ENCODE results near the gene FSIP1. TPM values are rescaled to one million over a fixed set of nuclear protein-coding genes. Genes with fewer than 3 reads are reported as not detected.

The FSIP1 gene
- polyA plus RNA-seq, 1 experiment = 0.43 TPM

- no peak for TF ChIP-seq CTCF (IDR thresholded peaks at IDR 0.05; ENCODE audit: low read depth, low read length)
- Histone ChIP-seq H3K4me3 (ENCODE audit: low read depth, low read length) (no peak overlapping the region), H3K27ac (ENCODE audit: low read depth, low read length) (no peak overlapping the region), H3K27me3 (ENCODE audit: control insufficient read depth, insufficient read depth, low read length) (no peaks in the 10 kb centered on the region), H3K9me3 (ENCODE audit: control insufficient read depth, insufficient read depth, low read length) (no peaks in the 10 kb centered on the region)
- no peak for DNase-seq (ENCODE audit: low read depth, low spot score)
- ChIA-PET POLR2A (no interaction called here), CTCF (interaction anchor here (1.0 to 1.7 kb wide), 3 partner anchors 20 to 91 kb away, joined by 3 to 10 read pairs (median 6); no protein-coding TSS in a partner anchor)
Measured at GRCh38 chr15:39665629-39666250, 116.9 kb downstream of the FSIP1 start.

GRCh38 chr15:39663704-39664250 is 118.9 kb downstream of the FSIP1 start:
- POLR2A ChIA-PET = no interaction called here
- Histone ChIP-seq H3K27me3 (ENCODE audit: control insufficient read depth, insufficient read depth, low read length) (no peaks in the 10 kb centered on the region), H3K9me3 (ENCODE audit: control insufficient read depth, insufficient read depth, low read length) (no peaks in the 10 kb centered on the region), H3K27ac (ENCODE audit: low read depth, low read length) (no peak overlapping the region), H3K4me3 (ENCODE audit: low read depth, low read length) (no peak overlapping the region)
- CTCF ChIA-PET = no interaction called here
- DNase-seq (ENCODE audit: low read depth, low spot score) = no peak
- no peak for TF ChIP-seq CTCF (IDR thresholded peaks at IDR 0.05; ENCODE audit: low read depth, low read length)

GRCh38 chr15:39661776-39662175 is 120.9 kb downstream of the FSIP1 start:
- H3K27me3 ChIP-seq (ENCODE audit: control insufficient read depth, insufficient read depth, low read length) = no peaks in the 10 kb centered on the region
- POLR2A ChIA-PET = no interaction called here
- CTCF ChIA-PET = no interaction called here
- H3K27ac ChIP-seq (ENCODE audit: low read depth, low read length) = no peak overlapping the region
- no peaks in the 10 kb centered on the region for H3K9me3 ChIP-seq (ENCODE audit: control insufficient read depth, insufficient read depth, low read length)
- no peak for DNase-seq (ENCODE audit: low read depth, low spot score)
- TF ChIP-seq CTCF (IDR thresholded peaks at IDR 0.05; ENCODE audit: low read depth, low read length) = no peak
- no peak overlapping the region for H3K4me3 ChIP-seq (ENCODE audit: low read depth, low read length)

- Histone ChIP-seq H3K9me3 (ENCODE audit: control insufficient read depth, insufficient read depth, low read length) (no peaks in the 10 kb centered on the region), H3K4me3 (ENCODE audit: low read depth, low read length) (no peak overlapping the region), H3K27ac (ENCODE audit: low read depth, low read length) (no peak overlapping the region), H3K27me3 (ENCODE audit: control insufficient read depth, insufficient read depth, low read length) (no peaks in the 10 kb centered on the region)
- TF ChIP-seq CTCF (IDR thresholded peaks at IDR 0.05; ENCODE audit: low read depth, low read length) = no peak
- no peak for DNase-seq (ENCODE audit: low read depth, low spot score)
- ChIA-PET POLR2A (no interaction called here), CTCF (interaction anchor here (0.7 kb wide), 2 partner anchors 10 to 79 kb away, joined by 4 read pairs; no protein-coding TSS in a partner anchor)
Measured at GRCh38 chr15:39658740-39659139, 123.9 kb downstream of the FSIP1 start.

- H3K4me3 ChIP-seq (ENCODE audit: low read depth, low read length) = no peak overlapping the region
- no peaks in the 10 kb centered on the region for H3K9me3 ChIP-seq (ENCODE audit: control insufficient read depth, insufficient read depth, low read length)
- ChIA-PET CTCF (no interaction called here), POLR2A (interaction anchor here (0.7 kb wide), 2 partner anchors 58 to 760 kb away, joined by 4 read pairs; no protein-coding TSS in a partner anchor)
- H3K27ac ChIP-seq (ENCODE audit: low read depth, low read length) = no peak overlapping the region
- DNase-seq (ENCODE audit: low read depth, low spot score) = peak; percentile 20
- no peaks in the 10 kb centered on the region for H3K27me3 ChIP-seq (ENCODE audit: control insufficient read depth, insufficient read depth, low read length)
- no peak for TF ChIP-seq CTCF (IDR thresholded peaks at IDR 0.05; ENCODE audit: low read depth, low read length)
Measured at GRCh38 chr15:39657668-39658067, 125.0 kb downstream of the FSIP1 start.

Data from AG04450 (cell line).